DND-41 (cell line): ENCODE data around the gene MLF2.

Source experiments
- CTCF ChIP-seq: IDR thresholded peaks from 2 replicates; pipeline ENCODE4 v1.5.1; 2012; ENCODE audit warnings: borderline replicate concordance, low read length, moderate library complexity, mild to moderate bottlenecking; ENCODE audit not compliant: poor library complexity, severe bottlenecking; ENCODE audit errors: extremely low read depth
- EZH2 ChIP-seq: IDR thresholded peaks from 3 replicates; pipeline ENCODE4 v1.6.1; 2012; ENCODE audit warnings: borderline replicate concordance, low read depth, mild to moderate bottlenecking, moderate library complexity, low read length, inconsistent platforms; ENCODE audit not compliant: severe bottlenecking

- TF ChIP-seq CTCF, result no peak
- TF ChIP-seq EZH2, result no peak
Observed at GRCh38 chr12:6698352-6699046, 54.4 kb downstream of the MLF2 start.
